Caco-2 (cell line): ENCODE data around the gene PEX14. TPM values are rescaled to one million over a fixed set of nuclear protein-coding genes. Genes with fewer than 3 reads are reported as not detected.

Experiments used
- BruUV-seq: library from RNA; stranded (reverse); fragments of 400-500 nt; replicated peaks from 2 replicates; lab custom pipeline; 2021; lab: Mats Ljungman, UMichigan
- CTCF ChIA-PET: fragments of 300-600 bp; sonication (Branson Sonifier 250); formaldehyde crosslinking; loops from one replicate; lab custom pipeline; 2022; ENCODE audit warnings: antibody characterized with exemption; lab: Charles Lee
- POLR2A ChIA-PET: fragments of 300-600 bp; sonication (Branson Sonifier 250); formaldehyde crosslinking; loops from one replicate; lab custom pipeline; 2022; ENCODE audit warnings: antibody characterized with exemption; lab: Charles Lee
- DNase-seq, 2 experiments: peaks; one replicate each; pipeline versions ENCODE4 v3.0.0 to v3.0.0-alpha.2; 2020 to 2022
- H3K27me3 ChIP-seq: replicated peaks from 2 replicates; pipeline ENCODE4 v1.6.0; 2011; ENCODE audit warnings: low read length; ENCODE audit not compliant: control insufficient read depth, insufficient read depth
- H3K36me3 ChIP-seq: 2 replicates; pipeline ENCODE4 v1.5.1; 2011; ENCODE audit warnings: low read length; ENCODE audit not compliant: control insufficient read depth, insufficient read depth
- H3K4me1 ChIP-seq: fragments of 250-450 bp; sonication (Bioruptor Pico); 2 replicates; pipeline ENCODE4 v1.5.1; 2020; ENCODE audit warnings: mild to moderate bottlenecking
- H3K4me3 ChIP-seq: 2 replicates; pipeline ENCODE4 v1.5.1; 2011; ENCODE audit warnings: low read depth, mild to moderate bottlenecking, control low read depth, low read length
- H3K9me3 ChIP-seq: fragments of 250-450 bp; sonication (Bioruptor Pico); 2 replicates; pipeline ENCODE4 v1.5.1; 2020; ENCODE audit warnings: mild to moderate bottlenecking, moderate library complexity
- H3K27ac Mint-ChIP-seq: one replicate; pipeline ENCODE4 v1.8.0; 2022; ENCODE audit warnings: mixed read lengths; ENCODE audit not compliant: unreplicated experiment
- H3K27me3 Mint-ChIP-seq: one replicate; pipeline ENCODE4 v1.8.0; 2022; ENCODE audit warnings: mixed read lengths; ENCODE audit not compliant: insufficient read depth, unreplicated experiment
- H3K36me3 Mint-ChIP-seq: one replicate; pipeline ENCODE4 v1.8.0; 2022; ENCODE audit warnings: mild to moderate bottlenecking, mixed read lengths; ENCODE audit not compliant: insufficient read depth, unreplicated experiment
- H3K4me1 Mint-ChIP-seq: one replicate; pipeline ENCODE4 v1.8.0; 2022; ENCODE audit warnings: low read depth, mixed read lengths; ENCODE audit not compliant: unreplicated experiment
- H3K4me3 Mint-ChIP-seq: one replicate; pipeline ENCODE4 v1.8.0; 2022; ENCODE audit warnings: mild to moderate bottlenecking, moderate library complexity, mixed read lengths; ENCODE audit not compliant: unreplicated experiment
- H3K9me3 Mint-ChIP-seq: one replicate; pipeline ENCODE4 v1.8.0; 2022; ENCODE audit warnings: mixed read lengths; ENCODE audit not compliant: unreplicated experiment
- intact Hi-C: fragments of 100-400 bp; cut with micrococcal nuclease; formaldehyde crosslinking; loops from one replicate; pipeline ENCODE4 v1.10.0; 2022; ENCODE audit not compliant: unreplicated experiment
- total RNA-seq: library from RNA; stranded (reverse); gene quantifications from 2 replicates; pipeline ENCODE4 v1.2.3, GENCODE V29; 2022
- TF ChIP-seq, protein P1 (sequence below), 2 experiments: fragments of 200-600 bp in 1 of 2; IDR thresholded peaks; 1 replicate in 1 of 2; 2 replicates in 1 of 2; pipeline versions ENCODE4 v1.5.1 to v1.8.0; 2011 to 2022; ENCODE audit warnings: antibody characterized with exemption in 1 of 2, control low read depth in 1 of 2, inconsistent platforms in 1 of 2, low read depth in 1 of 2, low read length in 1 of 2, mild to moderate bottlenecking in 1 of 2, moderate library complexity in 1 of 2; ENCODE audit not compliant: insufficient read depth in 1 of 2, severe bottlenecking in 1 of 2, unreplicated experiment in 1 of 2

Gene PEX14
- total RNA-seq, 1 experiment from 2014 or later: 22.2 TPM

DNA sequence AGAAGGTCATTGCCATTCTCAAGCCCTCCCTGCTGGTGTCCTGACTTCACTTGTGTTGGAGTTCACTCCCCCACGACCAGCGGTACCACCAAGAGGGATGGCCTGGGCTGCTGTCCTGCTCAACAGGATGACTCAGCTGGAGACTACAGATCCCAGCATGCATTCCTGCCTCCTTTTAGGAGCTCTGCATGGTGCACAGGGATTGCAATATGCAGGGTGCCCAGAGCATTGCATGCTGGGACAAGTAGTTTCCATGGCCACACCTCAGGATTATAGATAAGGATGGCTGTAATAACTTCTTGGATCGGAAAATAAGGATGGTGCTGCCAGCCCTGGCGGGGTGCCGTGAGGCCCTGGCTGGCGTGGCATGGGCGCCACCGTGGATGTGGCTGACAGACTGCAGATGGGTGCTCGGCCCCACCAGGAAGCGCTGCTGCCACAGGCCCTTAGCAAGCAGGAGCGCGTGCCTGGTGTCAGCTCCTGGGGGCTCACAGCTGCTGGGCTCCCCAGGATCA lies 171.7 kb downstream of the PEX14 start:
- Histone ChIP-seq H3K4me3 (no peak overlapping the region), H3K9me3 (no peaks in the 10 kb centered on the region), H3K36me3 (no peaks in the 10 kb centered on the region), H3K27me3 (no peaks in the 10 kb centered on the region), H3K4me1 (no peaks in the 10 kb centered on the region)
- H3K4me1 Mint-ChIP-seq: no peaks in the 10 kb centered on the region
- H3K9me3 Mint-ChIP-seq: no peaks in the 10 kb centered on the region
- intact Hi-C loops: no loop called here
- TF ChIP-seq, protein P1, sequence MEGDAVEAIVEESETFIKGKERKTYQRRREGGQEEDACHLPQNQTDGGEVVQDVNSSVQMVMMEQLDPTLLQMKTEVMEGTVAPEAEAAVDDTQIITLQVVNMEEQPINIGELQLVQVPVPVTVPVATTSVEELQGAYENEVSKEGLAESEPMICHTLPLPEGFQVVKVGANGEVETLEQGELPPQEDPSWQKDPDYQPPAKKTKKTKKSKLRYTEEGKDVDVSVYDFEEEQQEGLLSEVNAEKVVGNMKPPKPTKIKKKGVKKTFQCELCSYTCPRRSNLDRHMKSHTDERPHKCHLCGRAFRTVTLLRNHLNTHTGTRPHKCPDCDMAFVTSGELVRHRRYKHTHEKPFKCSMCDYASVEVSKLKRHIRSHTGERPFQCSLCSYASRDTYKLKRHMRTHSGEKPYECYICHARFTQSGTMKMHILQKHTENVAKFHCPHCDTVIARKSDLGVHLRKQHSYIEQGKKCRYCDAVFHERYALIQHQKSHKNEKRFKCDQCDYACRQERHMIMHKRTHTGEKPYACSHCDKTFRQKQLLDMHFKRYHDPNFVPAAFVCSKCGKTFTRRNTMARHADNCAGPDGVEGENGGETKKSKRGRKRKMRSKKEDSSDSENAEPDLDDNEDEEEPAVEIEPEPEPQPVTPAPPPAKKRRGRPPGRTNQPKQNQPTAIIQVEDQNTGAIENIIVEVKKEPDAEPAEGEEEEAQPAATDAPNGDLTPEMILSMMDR (IDR thresholded peaks at IDR 0.05; ENCODE audit: insufficient read depth in 1 of 2, low read depth in 1 of 2, low read length in 1 of 2, severe bottlenecking in 1 of 2, unreplicated experiment in 1 of 2): no peak
- no TSS peak for BruUV-seq
- peak; percentile 41 to 45 for DNase-seq
- H3K27ac Mint-ChIP-seq: no peak overlapping the region
- H3K4me3 Mint-ChIP-seq: no peak overlapping the region
- POLR2A ChIA-PET: no interaction called here
- no peaks in the 10 kb centered on the region for H3K36me3 Mint-ChIP-seq
- H3K27me3 Mint-ChIP-seq: no peaks in the 10 kb centered on the region
- CTCF ChIA-PET: no interaction called here

- H3K4me1 Mint-ChIP-seq: no peaks in the 10 kb centered on the region
- Histone ChIP-seq H3K4me1 (no peaks in the 10 kb centered on the region), H3K36me3 (no peaks in the 10 kb centered on the region), H3K4me3 (no peak overlapping the region), H3K9me3 (no peaks in the 10 kb centered on the region), H3K27me3 (no peaks in the 10 kb centered on the region)
- H3K27me3 Mint-ChIP-seq: no peaks in the 10 kb centered on the region
- H3K27ac Mint-ChIP-seq: no peak overlapping the region
- TF ChIP-seq, protein P1 (IDR thresholded peaks at IDR 0.05; ENCODE audit: insufficient read depth in 1 of 2, low read depth in 1 of 2, low read length in 1 of 2, severe bottlenecking in 1 of 2, unreplicated experiment in 1 of 2): no peak
- intact Hi-C loops: no loop called here
- POLR2A ChIA-PET: no interaction called here
- DNase-seq: no peak
- BruUV-seq: no TSS peak
- H3K36me3 Mint-ChIP-seq: no peaks in the 10 kb centered on the region
- no peaks in the 10 kb centered on the region for H3K9me3 Mint-ChIP-seq
- CTCF ChIA-PET: no interaction called here
- H3K4me3 Mint-ChIP-seq: no peak overlapping the region
Observed at GRCh38 chr1:10647414-10648170, 172.8 kb downstream of the PEX14 start.

- Histone ChIP-seq H3K4me3 (no peak overlapping the region), H3K4me1 (no peaks in the 10 kb centered on the region), H3K9me3 (no peaks in the 10 kb centered on the region), H3K27me3 (no peaks in the 10 kb centered on the region), H3K36me3 (no peaks in the 10 kb centered on the region)
- POLR2A ChIA-PET: no interaction called here
- TF ChIP-seq, protein P1 (IDR thresholded peaks at IDR 0.05; ENCODE audit: insufficient read depth in 1 of 2, low read depth in 1 of 2, low read length in 1 of 2, severe bottlenecking in 1 of 2, unreplicated experiment in 1 of 2): no peak
- DNase-seq: no peak
- no TSS peak for BruUV-seq
- CTCF ChIA-PET: no interaction called here
- Mint-ChIP-seq H3K36me3 (no peaks in the 10 kb centered on the region), H3K27me3 (no peaks in the 10 kb centered on the region), H3K4me3 (no peak overlapping the region), H3K9me3 (no peaks in the 10 kb centered on the region), H3K4me1 (no peaks in the 10 kb centered on the region), H3K27ac (no peak overlapping the region)
- intact Hi-C loops: no loop called here
Observed at GRCh38 chr1:10648689-10649516, 174.2 kb downstream of the PEX14 start.
